Subcutaneous adipose tissue (tissue), 4 donors: ENCODE results near the gene SLC2A11. TPM values are rescaled to one million over a fixed set of nuclear protein-coding genes. Genes with fewer than 3 reads are reported as not detected.

Experiments used
- total RNA-seq, 4 donors: library from RNA; depleted of rRNA; stranded (reverse); fragments of >200 nt; gene quantifications; one replicate each; pipeline ENCODE4 v1.1.0, GENCODE V29; 2016
- TF ChIP-seq, protein P1 (sequence below): fragments of 450-650 bp; IDR thresholded peaks from one replicate; pipeline ENCODE4 v1.5.1; 2016; ENCODE audit warnings: low read depth, mild to moderate bottlenecking, control low read depth, antibody characterized with exemption, moderate library complexity

The SLC2A11 gene
- total RNA-seq, 4 donors from 2014 or later, result 4.8 to 10.2 (median 5.5) TPM

- TF ChIP-seq, protein P1, sequence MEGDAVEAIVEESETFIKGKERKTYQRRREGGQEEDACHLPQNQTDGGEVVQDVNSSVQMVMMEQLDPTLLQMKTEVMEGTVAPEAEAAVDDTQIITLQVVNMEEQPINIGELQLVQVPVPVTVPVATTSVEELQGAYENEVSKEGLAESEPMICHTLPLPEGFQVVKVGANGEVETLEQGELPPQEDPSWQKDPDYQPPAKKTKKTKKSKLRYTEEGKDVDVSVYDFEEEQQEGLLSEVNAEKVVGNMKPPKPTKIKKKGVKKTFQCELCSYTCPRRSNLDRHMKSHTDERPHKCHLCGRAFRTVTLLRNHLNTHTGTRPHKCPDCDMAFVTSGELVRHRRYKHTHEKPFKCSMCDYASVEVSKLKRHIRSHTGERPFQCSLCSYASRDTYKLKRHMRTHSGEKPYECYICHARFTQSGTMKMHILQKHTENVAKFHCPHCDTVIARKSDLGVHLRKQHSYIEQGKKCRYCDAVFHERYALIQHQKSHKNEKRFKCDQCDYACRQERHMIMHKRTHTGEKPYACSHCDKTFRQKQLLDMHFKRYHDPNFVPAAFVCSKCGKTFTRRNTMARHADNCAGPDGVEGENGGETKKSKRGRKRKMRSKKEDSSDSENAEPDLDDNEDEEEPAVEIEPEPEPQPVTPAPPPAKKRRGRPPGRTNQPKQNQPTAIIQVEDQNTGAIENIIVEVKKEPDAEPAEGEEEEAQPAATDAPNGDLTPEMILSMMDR, result no peak
Measured at GRCh38 chr22:23827351-23827995, 30.2 kb upstream of the SLC2A11 start.

GRCh38 chr22:23828800-23829680, 28.6 kb upstream of the SLC2A11 start:
- TF ChIP-seq, protein P1, result no peak

DNA sequence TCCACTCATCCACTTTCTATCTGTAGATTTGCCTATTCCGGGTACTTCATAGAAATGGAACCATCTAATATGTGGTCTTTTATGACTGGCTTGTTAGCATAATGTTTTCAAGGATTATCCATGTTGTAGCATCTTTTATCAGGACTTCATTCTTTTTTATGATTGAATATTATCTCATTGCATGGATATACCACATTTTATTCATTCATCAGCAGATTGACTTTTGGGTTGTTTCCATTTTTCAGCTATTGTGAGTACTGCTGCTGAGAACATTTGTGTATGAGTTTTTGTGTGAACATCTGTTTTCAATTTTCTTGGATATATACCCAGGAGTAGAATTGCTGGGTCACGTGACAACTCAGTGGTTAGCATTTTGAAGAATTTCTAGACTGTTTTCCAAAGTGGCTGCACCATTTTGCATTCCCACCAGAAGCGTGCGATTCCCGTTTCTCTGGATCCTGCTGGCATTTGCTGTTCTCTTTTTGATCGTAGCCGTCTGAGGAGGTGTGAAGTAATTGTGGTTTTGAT, 27.8 kb upstream of the SLC2A11 start:
- TF ChIP-seq, protein P1, result no peak

- TF ChIP-seq, protein P1, result no peak
Measured at GRCh38 chr22:23831261-23831660, 26.4 kb upstream of the SLC2A11 start.

GRCh38 chr22:23831781-23832180, 25.9 kb upstream of the SLC2A11 start:
- TF ChIP-seq, protein P1, result no peak

DNA sequence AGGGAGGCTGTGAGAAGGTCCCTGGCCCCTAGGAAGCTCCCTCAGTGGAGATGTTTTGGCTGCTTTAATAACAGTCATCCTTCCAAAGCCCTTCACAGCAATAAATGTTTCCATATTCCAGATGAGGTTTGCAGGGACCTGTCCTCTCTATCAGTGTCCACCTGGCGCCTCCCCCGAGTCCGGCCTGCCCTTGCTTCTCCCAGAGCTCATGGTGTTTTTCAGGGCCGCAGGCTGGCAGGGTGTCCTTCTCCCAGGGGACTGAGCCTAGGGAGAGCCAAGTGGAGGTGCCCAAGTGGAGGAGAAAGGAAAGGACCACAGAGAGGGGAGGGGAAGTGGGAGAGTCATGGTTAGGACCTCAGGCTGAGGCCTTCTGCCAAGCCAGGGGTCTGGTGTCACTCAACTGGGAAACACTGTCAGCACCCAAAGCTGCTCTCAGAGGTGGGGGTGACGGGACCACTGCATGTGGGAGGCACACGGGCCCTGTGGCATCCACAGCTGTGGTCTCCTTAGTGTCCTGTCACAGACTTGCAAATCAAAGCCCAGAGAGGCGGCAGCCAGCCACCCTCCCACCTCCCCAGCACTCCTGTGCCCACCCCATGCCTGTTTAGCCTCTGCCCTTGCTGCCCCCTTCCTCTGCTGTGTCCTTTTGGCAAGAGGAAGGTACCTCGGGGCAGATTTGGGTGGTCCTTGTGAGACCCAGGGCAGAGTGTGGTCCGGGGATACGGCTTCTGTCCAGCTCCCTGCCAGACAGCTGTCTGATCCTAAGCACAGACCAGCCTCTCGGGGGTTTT, 25.3 kb upstream of the SLC2A11 start:
- TF ChIP-seq, protein P1, result no peak
